GM13977 (cell line): ENCODE results near the gene INSM1.

ENCODE experiments used
- DNase-seq: peaks from one replicate; pipeline ENCODE4 v3.0.0; 2012; ENCODE audit warnings: low spot score
- CTCF ChIP-seq: IDR thresholded peaks from 2 replicates; pipeline ENCODE4 v1.5.1; 2012; ENCODE audit warnings: mild to moderate bottlenecking, control low read depth; ENCODE audit not compliant: insufficient read depth; ENCODE audit errors: extremely low read depth, missing control alignments
- in situ Hi-C: fragments of 300-500 bp; cut with MboI; formaldehyde crosslinking; loops from one replicate; pipeline ENCODE4 v1.12.0; 2022; ENCODE audit warnings: low sequenced_read_pairs, low pct_unique_long_range_greater_than_20kb, mixed read lengths, inconsistent platforms; ENCODE audit not compliant: unreplicated experiment

INSM1 gene

GRCh38 chr20:20329564-20329963, 38.3 kb upstream of the INSM1 start:
- in situ Hi-C loops = no loop called here
- DNase-seq = no peak
- no peak for TF ChIP-seq CTCF

GRCh38 chr20:20331156-20331555, 36.7 kb upstream of the INSM1 start:
- in situ Hi-C loops = no loop called here
- DNase-seq = no peak
- TF ChIP-seq CTCF = no peak

DNA sequence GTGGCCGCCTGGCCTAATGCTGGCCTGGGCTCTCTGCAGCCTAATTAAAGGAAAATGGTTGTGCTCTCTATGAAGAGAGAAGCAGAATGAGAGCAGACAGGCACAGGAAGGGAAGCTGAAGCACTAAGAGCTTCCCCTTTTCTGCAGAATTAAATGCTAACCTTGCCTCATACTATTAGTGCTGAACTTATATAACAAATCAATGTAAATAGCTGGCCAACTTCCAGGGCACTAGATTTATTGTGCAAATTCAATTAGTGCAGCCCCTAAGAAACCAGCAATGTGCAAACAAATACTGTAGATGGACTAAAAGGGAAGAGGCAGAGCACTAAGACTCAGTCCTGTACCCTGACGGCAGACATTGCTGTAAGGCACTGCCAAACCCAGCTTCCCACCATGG, 36.1 kb upstream of the INSM1 start:
- no peak for DNase-seq
- in situ Hi-C loops = no loop called here
- TF ChIP-seq CTCF = no peak

GRCh38 chr20:20333866-20334265, 34.0 kb upstream of the INSM1 start:
- no peak for TF ChIP-seq CTCF
- no peak for DNase-seq
- in situ Hi-C loops = no loop called here

DNA sequence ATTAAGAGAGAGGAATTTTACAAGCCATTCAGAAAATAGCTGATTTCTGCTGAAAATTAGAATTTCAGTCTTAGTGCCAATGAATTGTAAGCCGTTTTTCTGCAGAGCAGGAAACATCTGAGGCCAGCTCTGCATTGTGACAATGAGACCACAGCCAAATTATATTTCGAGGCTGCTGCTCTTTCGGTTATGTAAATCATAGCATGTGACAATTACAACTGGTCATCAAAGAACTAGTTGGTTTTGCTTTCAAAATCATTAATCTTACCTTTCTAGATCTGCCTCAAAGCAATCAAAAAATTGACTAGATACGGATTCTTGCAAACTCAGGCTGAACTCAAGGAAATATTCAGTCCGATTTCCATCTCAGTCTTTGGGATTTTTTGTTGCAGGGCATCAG, 33.4 kb upstream of the INSM1 start:
- in situ Hi-C loops = no loop called here
- peak; percentile 72 for DNase-seq
- no peak for TF ChIP-seq CTCF

GRCh38 chr20:20338133-20338730, 29.7 kb upstream of the INSM1 start:
- in situ Hi-C loops = no loop called here
- TF ChIP-seq CTCF = no peak
- DNase-seq = no peak

DNA sequence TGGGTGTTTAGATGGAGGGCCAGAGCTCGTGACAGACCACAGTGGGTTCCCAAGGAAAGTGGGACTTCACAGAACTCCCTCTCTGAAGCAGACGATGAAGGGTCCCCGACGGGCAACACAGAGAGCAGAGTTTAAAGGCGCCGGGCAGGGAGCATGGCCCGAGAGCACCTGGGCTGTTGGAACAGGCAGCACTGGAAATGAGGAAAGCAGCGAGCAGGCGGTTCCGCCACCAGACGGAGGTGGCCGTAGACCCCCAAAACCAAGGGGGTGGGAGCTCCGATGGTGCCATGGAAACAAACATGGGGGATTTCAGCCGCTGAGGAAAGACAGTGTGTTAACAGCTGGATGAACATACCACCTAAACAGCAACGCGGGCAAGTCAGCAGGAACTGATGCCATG, 27.5 kb upstream of the INSM1 start:
- in situ Hi-C loops = no loop called here
- DNase-seq = no peak
- no peak for TF ChIP-seq CTCF
